Neutrophil (primary cell): ENCODE measurements around the gene DACH1.

Source experiments
- H3K27ac ChIP-seq: fragments of 200-600 bp; sonication (generic); 2 replicates; pipeline ENCODE4 v1.5.1; 2016; ENCODE audit warnings: mild to moderate bottlenecking, moderate library complexity
- H3K27me3 ChIP-seq: fragments of 200-600 bp; sonication (generic); 2 replicates; pipeline ENCODE4 v1.6.0; 2016; ENCODE audit warnings: mild to moderate bottlenecking
- H3K36me3 ChIP-seq: fragments of 200-600 bp; sonication (generic); 2 replicates; pipeline ENCODE4 v1.5.1; 2017
- H3K4me1 ChIP-seq, 2 experiments: fragments of 200-600 bp in 1 of 2; sonication (generic) in 1 of 2; 1 replicate in 1 of 2; 2 replicates in 1 of 2; pipeline versions ENCODE4 v1.5.1 to v1.6.1; 2013 to 2016; ENCODE audit warnings: low read depth in 1 of 2, low read length in 1 of 2, mild to moderate bottlenecking in 1 of 2, moderate library complexity in 1 of 2; ENCODE audit not compliant: control insufficient read depth in 1 of 2, insufficient read depth in 1 of 2
- H3K4me3 ChIP-seq, 2 experiments: fragments of 200-600 bp in 1 of 2; sonication (generic) in 1 of 2; 1 replicate in 1 of 2; 2 replicates in 1 of 2; pipeline ENCODE4 v1.5.1; 2013 to 2016; ENCODE audit warnings: low read depth in 1 of 2, low read length in 1 of 2, mild to moderate bottlenecking in 1 of 2, moderate library complexity in 1 of 2
- H3K9me3 ChIP-seq: fragments of 200-600 bp; sonication (generic); 2 replicates; pipeline ENCODE4 v1.5.1; 2016
- TF ChIP-seq, protein P1 (sequence below): fragments of 200-600 bp; sonication (generic); IDR thresholded peaks from 2 replicates; pipeline ENCODE4 v1.5.1; 2016; ENCODE audit warnings: antibody characterized with exemption

The DACH1 gene

DNA sequence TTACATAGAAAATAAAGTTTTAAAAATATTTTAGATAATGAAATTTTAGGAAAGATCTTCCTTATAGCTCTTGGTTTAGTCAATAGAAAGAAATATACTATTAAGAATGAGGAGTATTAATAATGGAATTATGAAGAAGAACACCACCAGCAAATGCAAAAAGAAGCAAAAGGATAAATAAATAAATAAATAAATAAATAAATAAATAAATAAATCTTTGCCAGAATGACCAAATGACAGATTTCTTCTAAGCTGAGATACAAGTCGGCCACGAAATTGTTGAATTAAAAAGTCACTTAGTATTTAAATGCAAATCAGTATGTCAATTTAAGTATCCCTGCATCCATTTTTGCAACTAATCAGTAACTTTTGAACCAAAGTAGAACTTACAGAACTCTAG lies 95.9 kb downstream of the DACH1 start:
- H3K4me1 ChIP-seq, result peaks cover 3 to 7% of the 10 kb centered on the region in 2 experiments
- TF ChIP-seq, protein P1, sequence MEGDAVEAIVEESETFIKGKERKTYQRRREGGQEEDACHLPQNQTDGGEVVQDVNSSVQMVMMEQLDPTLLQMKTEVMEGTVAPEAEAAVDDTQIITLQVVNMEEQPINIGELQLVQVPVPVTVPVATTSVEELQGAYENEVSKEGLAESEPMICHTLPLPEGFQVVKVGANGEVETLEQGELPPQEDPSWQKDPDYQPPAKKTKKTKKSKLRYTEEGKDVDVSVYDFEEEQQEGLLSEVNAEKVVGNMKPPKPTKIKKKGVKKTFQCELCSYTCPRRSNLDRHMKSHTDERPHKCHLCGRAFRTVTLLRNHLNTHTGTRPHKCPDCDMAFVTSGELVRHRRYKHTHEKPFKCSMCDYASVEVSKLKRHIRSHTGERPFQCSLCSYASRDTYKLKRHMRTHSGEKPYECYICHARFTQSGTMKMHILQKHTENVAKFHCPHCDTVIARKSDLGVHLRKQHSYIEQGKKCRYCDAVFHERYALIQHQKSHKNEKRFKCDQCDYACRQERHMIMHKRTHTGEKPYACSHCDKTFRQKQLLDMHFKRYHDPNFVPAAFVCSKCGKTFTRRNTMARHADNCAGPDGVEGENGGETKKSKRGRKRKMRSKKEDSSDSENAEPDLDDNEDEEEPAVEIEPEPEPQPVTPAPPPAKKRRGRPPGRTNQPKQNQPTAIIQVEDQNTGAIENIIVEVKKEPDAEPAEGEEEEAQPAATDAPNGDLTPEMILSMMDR, result no peak
- H3K27ac ChIP-seq, result no peak overlapping the region
- H3K4me3 ChIP-seq, result no peak overlapping the region
- no peaks in the 10 kb centered on the region for H3K9me3 ChIP-seq
- H3K27me3 ChIP-seq, result no peaks in the 10 kb centered on the region
- H3K36me3 ChIP-seq, result no peaks in the 10 kb centered on the region

GRCh38 chr13:71770710-71771109 lies 96.3 kb downstream of the DACH1 start:
- TF ChIP-seq, protein P1, result no peak
- no peaks in the 10 kb centered on the region for H3K27me3 ChIP-seq
- H3K27ac ChIP-seq, result no peak overlapping the region
- H3K4me3 ChIP-seq, result no peak overlapping the region
- H3K9me3 ChIP-seq, result no peaks in the 10 kb centered on the region
- H3K4me1 ChIP-seq, result peaks cover 0 to 2% of the 10 kb centered on the region in 2 experiments
- no peaks in the 10 kb centered on the region for H3K36me3 ChIP-seq

DNA sequence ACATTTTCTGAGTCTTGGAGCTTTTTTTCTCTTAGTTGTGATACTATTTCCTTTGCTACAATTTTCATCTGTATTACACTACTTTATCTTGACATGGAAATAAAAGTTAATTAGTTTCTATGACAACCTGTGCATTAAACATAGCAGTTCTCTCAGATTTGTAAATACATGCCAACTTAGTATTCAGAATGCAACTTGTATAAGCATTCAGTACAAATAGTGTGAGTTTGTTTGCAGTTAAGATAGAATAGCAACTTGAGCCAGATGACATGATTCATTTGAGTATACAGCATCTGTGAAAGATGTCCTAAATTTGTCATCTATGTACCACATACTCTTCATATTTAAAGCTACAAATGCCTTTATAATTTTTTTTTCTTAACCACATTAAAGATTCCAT lies 98.1 kb downstream of the DACH1 start:
- H3K4me3 ChIP-seq, result no peak overlapping the region
- H3K27ac ChIP-seq, result no peak overlapping the region
- no peaks in the 10 kb centered on the region for H3K36me3 ChIP-seq
- TF ChIP-seq, protein P1, result no peak
- H3K4me1 ChIP-seq, result no peaks in the 10 kb centered on the region
- H3K9me3 ChIP-seq, result no peaks in the 10 kb centered on the region
- H3K27me3 ChIP-seq, result no peaks in the 10 kb centered on the region

DNA sequence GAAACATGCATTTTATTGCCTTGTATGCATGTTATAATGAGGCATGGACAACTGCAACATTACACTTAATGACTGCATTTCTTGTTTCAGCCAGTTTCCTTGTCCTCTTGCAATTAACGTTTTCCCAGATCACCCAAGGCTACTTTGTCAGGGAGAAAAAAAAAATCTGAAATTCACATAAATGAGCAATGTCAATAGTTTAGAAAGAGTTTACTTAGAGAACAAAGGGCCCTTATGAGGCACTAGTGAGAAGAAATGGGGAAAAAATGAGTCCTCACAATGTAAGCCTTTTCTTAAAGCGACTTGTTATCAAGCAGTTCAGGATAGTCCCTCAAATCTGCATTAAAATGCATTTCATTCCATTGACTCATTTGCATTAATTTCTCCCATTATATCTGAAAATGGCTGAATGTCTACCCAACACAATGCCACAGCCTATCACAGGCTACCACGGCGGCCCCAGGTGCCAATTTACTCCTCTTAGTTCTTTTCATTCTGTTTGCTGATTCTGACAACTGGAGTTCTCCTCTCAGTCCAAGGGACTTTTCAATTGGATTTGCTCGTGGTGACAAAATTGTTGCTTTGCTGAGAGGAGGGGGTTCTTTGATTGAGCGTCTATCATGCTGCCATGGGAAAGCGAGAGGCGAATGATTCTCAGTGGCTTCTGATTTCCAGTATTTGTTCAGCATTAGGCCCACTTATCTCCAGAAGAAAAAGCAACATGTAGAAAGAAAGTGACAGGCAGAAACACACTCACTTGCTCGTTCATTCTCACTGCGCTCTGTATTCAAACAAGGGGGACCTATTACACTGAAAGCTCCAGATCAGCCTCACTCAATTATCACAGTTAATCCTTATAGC lies 107.1 kb downstream of the DACH1 start:
- Histone ChIP-seq H3K27me3 (no peaks in the 10 kb centered on the region), H3K36me3 (no peaks in the 10 kb centered on the region), H3K4me3 (no peak overlapping the region), H3K9me3 (no peaks in the 10 kb centered on the region), H3K27ac (no peak overlapping the region), H3K4me1 (no peaks in the 10 kb centered on the region)
- TF ChIP-seq, protein P1, result no peak

DNA sequence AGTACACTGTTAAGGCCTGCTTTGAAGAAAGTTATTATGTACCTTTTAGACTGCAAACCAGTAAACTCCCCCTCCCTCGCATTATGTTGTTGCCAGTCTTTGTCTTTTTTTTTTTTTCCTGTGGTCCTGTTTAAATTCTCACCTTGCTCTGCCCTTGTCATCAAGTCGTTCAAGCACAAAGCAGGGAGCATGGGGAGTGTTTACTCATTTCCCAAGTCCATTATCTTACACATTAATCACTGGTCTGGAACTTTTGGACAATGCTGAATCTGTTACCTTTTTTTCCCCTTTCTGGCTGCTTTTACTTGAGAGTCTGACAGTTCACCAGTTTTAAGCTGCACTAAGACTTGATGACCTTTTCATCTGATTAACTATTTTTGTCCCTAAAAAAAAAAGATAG lies 108.2 kb downstream of the DACH1 start:
- Histone ChIP-seq H3K36me3 (no peaks in the 10 kb centered on the region), H3K9me3 (no peaks in the 10 kb centered on the region), H3K27me3 (no peaks in the 10 kb centered on the region), H3K4me1 (no peaks in the 10 kb centered on the region), H3K4me3 (no peak overlapping the region), H3K27ac (no peak overlapping the region)
- TF ChIP-seq, protein P1, result no peak
